Stimulated activated CD8-positive, alpha-beta memory T cell treated with anti-CD3 and anti-CD28 coated beads, Interleukin-15, amount 100 ng/mL, for 4 hours (primary cell): ENCODE results near the gene LRRIQ1.

ENCODE experiments used
- DNase-seq, 2 donors: peaks; one replicate each; pipeline ENCODE4 v3.0.0-alpha.2; 2020; ENCODE audit warnings: low read depth in 2 of 2

LRRIQ1 gene

GRCh38 chr12:85060916-85061315, 24.8 kb downstream of the LRRIQ1 start:
- no peak for DNase-seq

- DNase-seq: no peak
Measured at GRCh38 chr12:85065837-85066482, 29.8 kb downstream of the LRRIQ1 start.

GRCh38 chr12:85072826-85073225, 36.7 kb downstream of the LRRIQ1 start:
- DNase-seq: no peak

GRCh38 chr12:85076688-85077430, 40.7 kb downstream of the LRRIQ1 start:
- no peak for DNase-seq

DNA sequence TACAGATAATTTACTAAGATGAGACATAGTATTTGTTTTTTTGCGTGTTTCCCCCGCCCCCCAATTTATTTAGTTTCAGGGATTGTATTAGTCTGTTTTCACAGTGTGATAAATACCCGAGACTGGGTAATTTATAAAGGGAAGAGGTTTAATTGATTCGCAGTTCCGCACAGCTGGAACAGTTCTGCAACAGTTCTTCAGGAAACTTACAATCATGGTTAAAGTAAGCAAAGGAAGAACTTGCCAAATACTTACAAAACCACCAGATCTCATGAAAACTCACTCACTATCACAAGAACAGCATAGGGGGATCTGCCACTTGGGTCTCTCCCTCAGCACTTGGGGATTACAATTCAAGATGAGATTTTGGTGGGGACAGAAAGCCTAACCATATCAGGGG, 48.9 kb downstream of the LRRIQ1 start:
- no peak for DNase-seq

GRCh38 chr12:85089792-85090191, 53.6 kb downstream of the LRRIQ1 start:
- no peak for DNase-seq

DNA sequence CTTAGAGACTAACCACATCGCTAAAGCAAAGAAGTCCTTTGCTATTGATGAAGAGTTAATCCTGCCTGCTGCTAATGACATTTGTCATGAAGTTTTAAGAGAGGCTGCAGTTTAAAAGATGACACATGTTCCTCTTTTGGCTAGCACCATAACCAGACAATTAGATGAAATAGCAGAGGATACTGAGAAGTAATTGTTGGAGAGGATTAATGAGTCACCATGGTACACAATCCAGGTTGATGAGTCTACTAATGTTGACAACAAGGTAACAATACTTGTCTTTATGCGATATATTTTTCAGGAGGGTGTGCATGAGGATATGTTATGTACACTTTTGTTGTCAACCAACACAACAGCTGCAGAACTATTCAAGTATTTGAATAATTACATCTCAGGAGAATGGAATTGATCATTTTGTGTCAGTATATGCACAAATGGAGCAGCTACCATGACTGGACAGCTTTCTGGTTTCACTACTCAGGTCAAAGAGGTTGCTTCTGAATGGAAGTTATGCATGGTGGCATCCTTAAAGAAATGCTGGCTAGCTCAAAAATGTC, 56.7 kb downstream of the LRRIQ1 start:
- no peak for DNase-seq

GRCh38 chr12:85095501-85095900, 59.4 kb downstream of the LRRIQ1 start:
- no peak for DNase-seq

DNA sequence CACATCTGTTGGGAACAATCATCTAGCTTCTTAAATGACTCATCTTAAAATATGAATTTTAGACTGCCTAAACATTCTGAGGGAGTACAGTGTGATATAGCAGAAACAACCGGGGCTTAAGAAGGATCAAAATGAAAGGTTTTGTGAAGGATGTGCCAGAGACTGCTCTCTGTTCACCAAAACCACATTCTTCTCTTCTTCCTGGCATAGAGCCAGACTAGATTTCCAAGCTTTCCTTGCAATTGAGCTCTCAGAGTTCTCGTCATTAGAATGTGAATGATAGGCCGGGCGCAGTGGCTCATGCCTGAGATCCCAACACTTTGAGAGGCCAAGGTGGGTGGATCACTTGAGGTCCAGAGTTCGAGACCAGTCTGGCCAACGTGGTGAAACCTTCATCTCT, 94.5 kb downstream of the LRRIQ1 start:
- no peak for DNase-seq

DNA sequence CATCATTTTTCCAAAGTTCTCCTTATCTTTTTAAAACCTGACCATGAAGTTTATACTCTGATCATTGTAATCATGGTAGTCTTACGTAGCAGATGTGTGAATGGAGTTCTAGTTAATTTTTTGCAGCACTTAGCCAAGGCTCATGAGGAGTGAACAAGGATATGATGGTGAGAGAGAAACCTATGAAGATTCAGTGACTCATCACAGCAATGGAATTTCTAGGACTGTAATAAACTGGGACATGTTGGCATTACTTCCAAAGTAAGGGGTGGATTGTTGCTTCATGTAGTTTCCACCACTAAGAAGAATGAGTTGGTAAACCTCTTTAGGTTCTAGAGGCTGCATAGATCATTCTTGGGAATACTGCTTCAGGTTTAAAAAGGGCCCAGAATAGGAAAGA, 102.7 kb downstream of the LRRIQ1 start:
- DNase-seq: no peak

GRCh38 chr12:85147331-85147730, 111.2 kb downstream of the LRRIQ1 start:
- no peak for DNase-seq

DNA sequence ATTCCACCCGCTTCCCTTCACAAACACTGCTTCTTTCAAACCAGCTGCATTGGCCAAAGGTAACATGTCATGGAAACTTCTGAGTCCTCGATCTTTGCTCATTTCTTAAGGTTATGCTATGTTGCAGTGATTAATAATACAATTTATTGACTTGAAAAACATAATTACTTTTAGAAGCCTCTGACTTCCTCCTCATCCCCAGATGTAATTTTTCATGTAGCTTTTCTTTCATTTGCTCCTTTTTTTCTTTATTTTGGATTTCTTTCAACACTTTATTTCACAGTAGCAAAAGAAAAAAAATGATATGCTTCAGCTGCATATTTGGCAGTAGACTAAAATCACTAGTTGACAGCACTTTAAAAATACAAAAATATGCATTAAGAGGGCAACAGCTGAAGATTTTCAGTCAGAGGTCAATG, 116.2 kb downstream of the LRRIQ1 start:
- DNase-seq: no peak

- no peak for DNase-seq
Measured at GRCh38 chr12:85155791-85156190, 119.6 kb downstream of the LRRIQ1 start.

DNA sequence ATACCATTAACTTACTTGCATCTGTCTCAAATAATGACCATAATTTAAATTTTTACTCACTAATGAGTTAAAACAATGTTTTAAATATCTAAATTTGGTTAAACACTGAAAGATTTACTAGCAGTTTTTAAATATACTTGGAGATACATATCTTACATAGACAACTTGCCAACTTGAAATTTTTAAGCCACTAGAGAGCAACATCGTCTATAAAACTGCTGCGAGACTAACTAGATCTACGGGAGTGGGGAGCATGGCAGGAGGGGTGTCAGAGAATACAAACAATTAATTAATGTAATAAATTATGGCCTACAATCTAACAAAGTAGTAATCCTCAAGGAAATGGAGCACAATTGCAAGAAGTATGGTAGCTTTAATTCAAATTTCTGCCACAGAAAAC, 120.4 kb downstream of the LRRIQ1 start:
- DNase-seq: no peak

DNA sequence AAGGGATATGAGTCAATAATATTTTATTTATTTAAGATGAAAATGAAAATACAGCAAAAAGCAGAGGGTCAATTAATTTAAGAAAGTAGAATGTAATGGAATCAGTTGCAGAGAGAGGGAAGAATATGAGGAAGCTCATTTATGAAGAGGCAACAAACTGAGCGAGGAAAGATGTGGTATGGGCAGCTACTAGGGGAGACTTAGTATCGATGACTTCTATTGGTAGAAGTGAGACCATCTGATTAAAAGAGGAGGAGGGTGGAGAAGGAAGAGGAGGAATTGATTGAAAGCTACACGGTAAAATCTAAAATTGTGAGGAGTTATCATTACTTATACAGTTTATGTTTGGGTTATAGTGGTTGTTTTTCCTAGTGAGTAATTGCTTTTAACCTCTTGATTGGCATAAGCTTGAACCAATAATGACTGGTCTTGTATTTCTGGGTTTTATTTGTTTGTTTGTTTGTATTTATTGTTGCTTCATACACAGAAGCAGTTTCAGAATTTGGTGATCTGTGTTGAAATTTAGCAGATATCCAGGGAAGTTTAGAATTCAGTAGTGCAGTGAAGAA, 121.0 kb downstream of the LRRIQ1 start:
- no peak for DNase-seq

DNA sequence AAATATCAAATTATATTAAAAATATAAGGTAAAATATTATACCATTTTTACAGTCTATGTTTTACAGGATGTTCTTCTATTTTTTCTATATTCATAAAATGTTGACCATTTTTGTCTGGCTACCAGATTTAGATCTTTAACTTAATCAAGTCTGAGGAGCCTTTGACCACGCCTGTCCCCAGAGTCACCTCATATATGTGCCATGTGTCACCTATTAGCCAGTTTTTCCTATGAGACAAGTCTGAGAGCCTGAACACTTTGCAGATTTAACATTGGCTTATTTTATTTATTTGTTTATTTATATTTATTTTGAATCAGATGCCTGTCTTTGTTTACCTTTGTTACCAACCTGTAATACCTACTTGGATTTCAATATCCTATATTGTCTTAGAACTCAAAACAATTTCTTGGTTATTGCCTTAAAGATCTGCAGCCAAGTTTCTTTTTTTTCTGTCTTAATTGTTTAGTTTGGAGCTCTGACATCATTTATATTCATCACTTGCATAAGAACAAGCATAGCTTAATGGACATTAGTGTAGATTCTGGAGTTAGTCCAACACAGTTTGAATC, 127.7 kb downstream of the LRRIQ1 start:
- DNase-seq: no peak

DNA sequence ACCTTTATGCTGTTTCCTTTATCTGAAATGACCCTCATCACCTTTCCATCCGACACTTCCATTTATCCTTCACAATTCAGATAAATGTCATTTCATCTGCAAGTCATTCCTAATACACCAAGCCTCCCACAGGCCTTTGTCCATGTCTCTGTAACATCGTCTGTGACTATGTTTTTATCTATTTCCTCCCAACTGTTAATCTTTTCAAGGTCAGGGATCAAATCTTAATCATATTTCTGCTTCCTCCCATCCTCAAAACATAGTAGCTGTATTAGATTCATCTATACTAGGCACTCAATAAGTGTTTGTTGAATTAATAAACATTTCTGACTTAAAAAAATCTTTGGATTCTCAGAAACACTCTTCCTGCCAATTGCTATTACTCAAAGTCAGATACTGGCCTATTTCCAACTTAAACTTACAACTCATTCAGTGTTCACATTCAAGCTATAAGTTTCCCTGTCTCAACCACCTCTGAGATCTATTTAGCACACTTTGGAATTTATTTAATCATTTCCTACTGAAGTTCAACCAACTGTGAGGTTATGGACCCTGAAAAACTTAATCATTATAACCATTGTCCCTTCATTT, 143.6 kb downstream of the LRRIQ1 start:
- no peak for DNase-seq

DNA sequence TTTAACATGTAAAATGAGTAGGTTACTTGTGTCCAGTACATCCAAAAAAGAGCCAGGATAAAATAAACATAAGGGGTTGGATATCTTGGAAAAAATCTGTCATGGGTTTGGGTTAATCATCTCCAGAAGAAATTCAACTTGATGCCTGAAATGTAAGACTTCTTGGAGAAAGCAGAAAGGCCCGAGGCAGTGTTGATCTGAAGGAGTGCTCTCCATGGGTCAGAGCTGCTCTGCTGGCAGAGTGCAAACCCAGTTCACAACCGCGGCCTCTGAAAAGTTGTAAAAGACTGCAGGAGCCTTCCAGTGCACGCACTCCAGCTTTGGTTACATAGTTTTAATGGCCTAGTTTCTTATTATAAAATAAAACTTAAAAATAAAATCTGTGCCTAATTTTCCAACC, 146.5 kb downstream of the LRRIQ1 start:
- DNase-seq: no peak

GRCh38 chr12:85183855-85184254, 147.7 kb downstream of the LRRIQ1 start:
- DNase-seq: no peak

DNA sequence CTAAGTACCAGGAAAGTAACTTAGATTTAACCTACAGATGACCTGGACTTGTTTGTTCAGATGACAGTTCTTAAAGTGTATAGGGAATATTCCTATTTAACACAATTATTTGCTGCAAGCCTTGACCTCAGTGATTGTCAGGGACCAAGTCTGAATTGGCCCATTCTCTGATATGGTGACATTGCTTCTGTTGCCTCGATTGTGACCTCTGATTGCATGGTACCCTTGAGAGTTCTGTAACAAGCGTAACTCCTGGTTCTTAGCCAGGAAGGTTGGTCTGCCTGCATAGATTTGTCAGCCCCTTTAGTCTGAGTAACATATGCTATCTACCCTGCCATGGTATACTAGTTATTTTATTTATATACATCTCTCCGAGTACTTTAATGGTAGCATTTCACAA, 150.1 kb downstream of the LRRIQ1 start:
- DNase-seq: no peak

DNA sequence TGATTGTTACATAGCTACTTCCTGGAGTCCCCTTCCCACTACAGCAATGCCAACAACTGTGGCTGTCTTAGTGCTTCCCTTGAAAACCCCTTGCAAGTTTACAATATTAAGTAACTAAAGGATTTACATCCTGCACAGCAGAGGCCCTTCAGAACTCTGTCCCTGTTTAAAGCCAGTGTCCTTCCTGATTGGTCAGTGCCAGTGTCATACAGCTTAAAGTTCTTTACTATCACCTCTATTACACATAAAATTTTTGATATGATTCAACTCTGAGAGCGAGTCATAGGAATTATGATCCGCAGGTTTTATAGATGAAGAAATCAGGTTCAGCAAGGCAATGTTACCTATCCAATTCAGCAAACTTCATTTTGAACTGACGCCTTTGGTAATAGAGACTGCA, 152.5 kb downstream of the LRRIQ1 start:
- DNase-seq: no peak

- no peak for DNase-seq
Measured at GRCh38 chr12:85190728-85191127, 154.6 kb downstream of the LRRIQ1 start.
